ENCODE measurements around the gene MARK3. TPM values are rescaled to one million over a fixed set of nuclear protein-coding genes. Genes with fewer than 3 reads are reported as not detected.
A peak's percentile ranks its signal among the peaks of the same experiment; 100 is the strongest.

The MARK3 gene
- total and polyA plus RNA-seq, 2 donors (not counting 1 experiment from before 2014, with no cell fraction given) = 73.0 to 142 TPM

GRCh38 chr14:103546652-103547454 lies 161.6 kb downstream of the MARK3 start:
- ChIA-PET POLR2A (no interaction called here), CTCF (interaction anchor here (0.5 to 9.3 kb wide), 11 partner anchors 10 to 60 kb away, joined by 3 to 128 read pairs (median 4); partner anchors contain the start of gene TRMT61A)
- ATAC-seq (ENCODE audit: low read depth) = peak; percentile 83
- H2AFZ ChIP-seq (ENCODE audit: insufficient read depth, low read depth, low read length, poor library complexity, severe bottlenecking) = no peak overlapping the region
- no peak overlapping the region for H3K4me3 ChIP-seq (ENCODE audit: control extremely low read depth in 1 of 5, extremely low read depth in 1 of 5, insufficient read depth in 1 of 5, low read depth in 2 of 5, low read length in 4 of 5)
- no peaks in the 10 kb centered on the region for H3K27me3 Mint-ChIP-seq
- H3K27ac Mint-ChIP-seq = no peak overlapping the region
- peaks cover 29% of the 10 kb centered on the region for H3K79me2 ChIP-seq (ENCODE audit: control insufficient read depth, insufficient read depth, low read length)
- no peak overlapping the region for H3K27ac ChIP-seq (ENCODE audit: low read length in 2 of 2)
- H3K27me3 ChIP-seq (replicated peaks in 1 of 4; ENCODE audit: control extremely low read depth in 1 of 4, control insufficient read depth in 3 of 4, insufficient read depth in 4 of 4, low read length in 3 of 4) = peaks cover 0 to 22% (median 2%) of the 10 kb centered on the region in 4 experiments
- peaks cover 4% of the 10 kb centered on the region for H3K4me1 Mint-ChIP-seq
- H3K4me1 ChIP-seq (ENCODE audit: control insufficient read depth in 2 of 2, insufficient read depth in 2 of 2, low read length in 2 of 2) = peaks cover 0 to 6% of the 10 kb centered on the region in 2 donors
- H3K9ac ChIP-seq (ENCODE audit: low read length) = no peak overlapping the region
- no peak overlapping the region for H3K4me3 Mint-ChIP-seq
- no peak overlapping the region for H3K4me2 ChIP-seq (replicated peaks; ENCODE audit: low read depth, low read length, poor library complexity, severe bottlenecking)
- WGBS (ENCODE audit: insufficient coverage) = 27% methylated on average over 20 of the region's 21 CpGs
- intact Hi-C loops (cut with micrococcal nuclease) = loop anchor here (1.0 to 5.0 kb wide), 2 partner anchors 47 to 470 kb away; no protein-coding TSS in a partner anchor
- H3K9me3 ChIP-seq (ENCODE audit: control extremely low read depth in 1 of 3, control insufficient read depth in 2 of 3, insufficient read depth in 1 of 3, low read length in 2 of 3) = no peaks in the 10 kb centered on the region
- peaks cover 34% of the 10 kb centered on the region for H4K20me1 ChIP-seq (ENCODE audit: control insufficient read depth, insufficient read depth, low read length, poor library complexity, severe bottlenecking)
- H3K36me3 ChIP-seq (replicated peaks in 1 of 2; ENCODE audit: control extremely low read depth in 1 of 2, control insufficient read depth in 1 of 2, extremely low read depth in 1 of 2, insufficient read depth in 2 of 2, low read length in 1 of 2) = peaks cover 0 to 3% of the 10 kb centered on the region in 2 experiments
- no peaks in the 10 kb centered on the region for H3K9me3 Mint-ChIP-seq (ENCODE audit: insufficient read depth)
- TF ChIP-seq EZH2 (IDR thresholded peaks at IDR 0.05; ENCODE audit: borderline replicate concordance, insufficient read depth, low read depth, low read length, poor library complexity, severe bottlenecking) = no peak
- TF ChIP-seq CTCF (IDR thresholded peaks at IDR 0.05) = peak; percentile 95
- DNase-seq = peak; percentile 82

- Histone ChIP-seq H4K20me1 (ENCODE audit: control insufficient read depth, insufficient read depth, low read length, poor library complexity, severe bottlenecking) (peaks cover 39% of the 10 kb centered on the region), H3K36me3 (replicated peaks in 1 of 2; ENCODE audit: control extremely low read depth in 1 of 2, control insufficient read depth in 1 of 2, extremely low read depth in 1 of 2, insufficient read depth in 2 of 2, low read length in 1 of 2) (peaks cover 0 to 3% of the 10 kb centered on the region in 2 experiments), H3K79me2 (ENCODE audit: control insufficient read depth, insufficient read depth, low read length) (peaks cover 35% of the 10 kb centered on the region), H3K27me3 (replicated peaks in 1 of 4; ENCODE audit: control extremely low read depth in 1 of 4, control insufficient read depth in 3 of 4, insufficient read depth in 4 of 4, low read length in 3 of 4) (peaks cover 0 to 16% (median 2%) of the 10 kb centered on the region in 4 experiments), H3K27ac (ENCODE audit: low read length in 2 of 2) (no peak overlapping the region), H2AFZ (ENCODE audit: insufficient read depth, low read depth, low read length, poor library complexity, severe bottlenecking) (no peak overlapping the region), H3K4me2 (replicated peaks; ENCODE audit: low read depth, low read length, poor library complexity, severe bottlenecking) (no peak overlapping the region), H3K9me3 (ENCODE audit: control extremely low read depth in 1 of 3, control insufficient read depth in 2 of 3, insufficient read depth in 1 of 3, low read length in 2 of 3) (no peaks in the 10 kb centered on the region), H3K4me1 (ENCODE audit: control insufficient read depth in 2 of 2, insufficient read depth in 2 of 2, low read length in 2 of 2) (peaks cover 0 to 6% of the 10 kb centered on the region in 2 donors), H3K9ac (ENCODE audit: low read length) (no peak overlapping the region), H3K4me3 (ENCODE audit: control extremely low read depth in 1 of 5, extremely low read depth in 1 of 5, insufficient read depth in 1 of 5, low read depth in 2 of 5, low read length in 4 of 5) (no peak overlapping the region)
- Mint-ChIP-seq H3K27me3 (no peaks in the 10 kb centered on the region), H3K4me3 (no peak overlapping the region), H3K9me3 (ENCODE audit: insufficient read depth) (no peaks in the 10 kb centered on the region), H3K27ac (no peak overlapping the region), H3K4me1 (peaks cover 4% of the 10 kb centered on the region)
- 92% methylated on average over 11 of the region's 11 CpGs for WGBS (ENCODE audit: insufficient coverage)
- ATAC-seq (ENCODE audit: low read depth) (no peak), DNase-seq (no peak)
- intact Hi-C loops (cut with micrococcal nuclease) = loop anchor here (5.0 kb wide), 1 partner anchor 470 kb away; no protein-coding TSS in a partner anchor
- TF ChIP-seq CTCF (IDR thresholded peaks at IDR 0.05) = no peak
- TF ChIP-seq EZH2 (IDR thresholded peaks at IDR 0.05; ENCODE audit: borderline replicate concordance, insufficient read depth, low read depth, low read length, poor library complexity, severe bottlenecking) = no peak
- POLR2A ChIA-PET = no interaction called here
- CTCF ChIA-PET = interaction anchor here (0.5 to 9.3 kb wide), 10 partner anchors 11 to 60 kb away, joined by 3 to 128 read pairs (median 5); partner anchors contain the start of gene TRMT61A
These were observed 162.3 kb downstream of the MARK3 start for GRCh38 chr14:103547455-103547940.

All from B cell (primary cell).